CD14-positive monocyte (primary cell): Measurements from ENCODE around the gene FOCAD. TPM values are rescaled to one million over a fixed set of nuclear protein-coding genes. Genes with fewer than 3 reads are reported as not detected.

ENCODE experiments used
- DNase-seq, 3 donors: peaks; one replicate each; pipeline ENCODE4 v3.0.0-alpha.2; 2011 to 2022
- H2AFZ ChIP-seq: 2 replicates; pipeline ENCODE4 v1.6.0; 2012; ENCODE audit warnings: mild to moderate bottlenecking, low read depth, low read length, inconsistent platforms; ENCODE audit not compliant: insufficient read depth, poor library complexity, severe bottlenecking
- H3K27ac ChIP-seq, 2 donors: 1 replicate in 1 of 2; 2 replicates in 1 of 2; pipeline ENCODE4 v1.5.1; 2012 to 2013; ENCODE audit warnings: low read length in 2 of 2, control low read depth in 1 of 2, inconsistent platforms in 1 of 2, low read depth in 1 of 2, mild to moderate bottlenecking in 1 of 2
- H3K27me3 ChIP-seq, 2 donors: one replicate each; pipeline versions ENCODE4 v1.6.0 to v1.6.1; 2011 to 2013; ENCODE audit warnings: low read length in 2 of 2; ENCODE audit not compliant: control insufficient read depth in 2 of 2, insufficient read depth in 2 of 2
- H3K36me3 ChIP-seq, 2 donors: replicated peaks in 1 of 2; 1 replicate in 1 of 2; 2 replicates in 1 of 2; pipeline versions ENCODE4 v1.5.1 to v1.6.1; 2012 to 2013; ENCODE audit warnings: low read length in 2 of 2, control low read depth in 1 of 2, inconsistent platforms in 1 of 2, mild to moderate bottlenecking in 1 of 2; ENCODE audit not compliant: insufficient read depth in 2 of 2, control insufficient read depth in 1 of 2
- H3K4me1 ChIP-seq, 2 donors: 1 replicate in 1 of 2; 2 replicates in 1 of 2; pipeline versions ENCODE4 v1.5.1 to v1.6.1; 2012 to 2013; ENCODE audit warnings: low read length in 2 of 2, control low read depth in 1 of 2, inconsistent platforms in 1 of 2, mild to moderate bottlenecking in 1 of 2, moderate library complexity in 1 of 2; ENCODE audit not compliant: insufficient read depth in 2 of 2, control insufficient read depth in 1 of 2
- H3K4me2 ChIP-seq: replicated peaks from 2 replicates; pipeline ENCODE3; 2012; ENCODE audit warnings: low read length, moderate library complexity, mild to moderate bottlenecking; ENCODE audit not compliant: poor library complexity, severe bottlenecking; ENCODE audit errors: extremely low read depth
- H3K4me3 ChIP-seq, 3 experiments: fragments of 200-600 bp in 1 of 3; sonication (generic) in 1 of 3; replicated peaks in 1 of 3; 1 replicate in 2 of 3; 2 replicates in 1 of 3; pipeline ENCODE4 v1.5.1; 2011 to 2013; ENCODE audit warnings: low read length in 3 of 3, mild to moderate bottlenecking in 3 of 3, control low read depth in 2 of 3, low read depth in 2 of 3, inconsistent platforms in 1 of 3, moderate library complexity in 1 of 3
- H3K79me2 ChIP-seq: 2 replicates; pipeline ENCODE4 v1.6.0; 2012; ENCODE audit warnings: mild to moderate bottlenecking, control low read depth, inconsistent platforms, low read length, moderate library complexity; ENCODE audit not compliant: insufficient read depth
- H3K9ac ChIP-seq: 2 replicates; pipeline ENCODE4 v1.6.0; 2017; ENCODE audit warnings: low read length, mild to moderate bottlenecking; ENCODE audit not compliant: insufficient read depth, poor library complexity, severe bottlenecking
- H3K9me3 ChIP-seq, 2 donors: replicated peaks in 1 of 2; 1 replicate in 1 of 2; 2 replicates in 1 of 2; pipeline versions ENCODE4 v1.5.1 to v1.6.1; 2012 to 2013; ENCODE audit warnings: low read length in 2 of 2, control low read depth in 1 of 2; ENCODE audit not compliant: control insufficient read depth in 1 of 2, insufficient read depth in 1 of 2
- H4K20me1 ChIP-seq: 2 replicates; pipeline ENCODE4 v1.6.0; 2012; ENCODE audit warnings: mild to moderate bottlenecking, low read length, control low read depth, moderate library complexity; ENCODE audit not compliant: insufficient read depth
- H3K27ac Mint-ChIP-seq, 7 donors: one replicate each; pipeline ENCODE4 v1.8.0; 2020; ENCODE audit warnings: mild to moderate bottlenecking in 7 of 7, mixed read lengths in 7 of 7, moderate library complexity in 6 of 7, inconsistent platforms in 2 of 7
- H3K27me3 Mint-ChIP-seq, 3 donors: one replicate each; pipeline ENCODE4 v1.8.0; 2021 to 2022; ENCODE audit warnings: low read depth in 3 of 3, mild to moderate bottlenecking in 3 of 3, mixed read lengths in 3 of 3, moderate library complexity in 3 of 3, inconsistent platforms in 1 of 3
- H3K36me3 Mint-ChIP-seq, 2 donors: one replicate each; pipeline ENCODE4 v1.8.0; 2020; ENCODE audit warnings: mixed read lengths in 2 of 2, inconsistent platforms in 1 of 2, mild to moderate bottlenecking in 1 of 2
- H3K4me1 Mint-ChIP-seq: one replicate; pipeline ENCODE4 v1.8.0; 2020; ENCODE audit warnings: mild to moderate bottlenecking, mixed read lengths
- H3K4me3 Mint-ChIP-seq, 2 donors: one replicate each; pipeline ENCODE4 v1.8.0; 2020; ENCODE audit warnings: mild to moderate bottlenecking in 2 of 2, mixed read lengths in 2 of 2, moderate library complexity in 1 of 2
- H3K9me3 Mint-ChIP-seq, 7 donors: one replicate each; pipeline ENCODE4 v1.8.0; 2020 to 2022; ENCODE audit warnings: mixed read lengths in 7 of 7, mild to moderate bottlenecking in 6 of 7, moderate library complexity in 6 of 7, inconsistent platforms in 2 of 7
- WGBS: methylation state at CpG from one replicate; pipeline ENCODE4 v1.1.5; 2013; ENCODE audit warnings: missing lambda C conversion rate; ENCODE audit not compliant: insufficient coverage; 5-methylcytosine and 5-hydroxymethylcytosine counted together
- intact Hi-C, 2 donors: fragments of 100-400 bp; cut with micrococcal nuclease; formaldehyde crosslinking; loops; one replicate each; pipeline versions ENCODE4 v1.15.0 to v1.15.1; 2023
- polyA plus RNA-seq, 3 donors: library from polyadenylated mRNA; depleted of rRNA in 1 of 3; unstranded in 2 of 3; stranded (reverse) in 1 of 3; fragments of 300-500 nt in 2 of 3; fragments of >200 nt in 1 of 3; fragmentation: Illumina TruSeq in 2 of 3; gene quantifications; 1 replicate in 2 of 3; 2 replicates in 1 of 3; pipeline ENCODE4 v1.2.3, GENCODE V29; 2012 to 2021
- TF ChIP-seq, protein P1 (sequence below): fragments of 200-600 bp; IDR thresholded peaks from one replicate; pipeline ENCODE4 v1.8.0; 2022; ENCODE audit warnings: antibody characterized with exemption, mild to moderate bottlenecking

FOCAD gene
- polyA plus RNA-seq, 3 donors: 4.9 to 6.3 (median 5.1) TPM

DNA sequence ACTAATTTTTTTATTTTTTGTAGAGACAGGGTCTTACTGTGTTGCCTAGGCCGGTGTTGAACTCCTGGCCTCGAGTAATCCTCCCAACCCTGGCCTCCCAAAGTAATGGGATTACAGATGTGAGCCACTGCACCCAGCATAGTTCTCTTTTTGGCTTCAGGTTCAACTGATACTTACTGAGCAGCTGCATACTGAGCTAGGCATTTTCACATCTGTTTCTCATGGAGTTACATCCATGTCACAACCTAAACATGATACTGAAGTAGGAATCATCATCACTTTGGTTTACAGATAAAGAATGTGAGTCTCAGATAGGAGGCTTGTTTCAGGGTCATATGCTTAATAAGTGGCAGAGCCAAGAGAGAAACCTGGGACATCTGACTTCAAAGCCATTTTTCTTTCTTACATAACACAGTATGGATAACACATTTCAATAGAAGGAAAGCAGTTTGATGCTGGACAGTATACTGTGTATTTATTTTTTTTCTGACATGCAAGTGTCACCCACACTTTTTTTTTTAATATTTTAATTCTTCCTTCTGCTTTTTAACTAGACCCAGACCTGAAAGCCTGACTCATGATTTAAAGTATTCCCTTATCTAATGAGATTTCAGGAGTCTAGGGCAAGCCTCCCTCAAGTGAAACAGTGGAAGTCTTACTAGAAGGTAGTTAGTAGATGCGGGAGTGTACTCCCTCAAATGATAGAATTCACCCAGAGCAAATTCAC lies 256.6 kb downstream of the FOCAD start:
- no peaks in the 10 kb centered on the region for H3K79me2 ChIP-seq
- DNase-seq: no peak
- H3K27me3 Mint-ChIP-seq: peaks cover 0 to 3% (median 0%) of the 10 kb centered on the region in 3 donors
- TF ChIP-seq, protein P1, sequence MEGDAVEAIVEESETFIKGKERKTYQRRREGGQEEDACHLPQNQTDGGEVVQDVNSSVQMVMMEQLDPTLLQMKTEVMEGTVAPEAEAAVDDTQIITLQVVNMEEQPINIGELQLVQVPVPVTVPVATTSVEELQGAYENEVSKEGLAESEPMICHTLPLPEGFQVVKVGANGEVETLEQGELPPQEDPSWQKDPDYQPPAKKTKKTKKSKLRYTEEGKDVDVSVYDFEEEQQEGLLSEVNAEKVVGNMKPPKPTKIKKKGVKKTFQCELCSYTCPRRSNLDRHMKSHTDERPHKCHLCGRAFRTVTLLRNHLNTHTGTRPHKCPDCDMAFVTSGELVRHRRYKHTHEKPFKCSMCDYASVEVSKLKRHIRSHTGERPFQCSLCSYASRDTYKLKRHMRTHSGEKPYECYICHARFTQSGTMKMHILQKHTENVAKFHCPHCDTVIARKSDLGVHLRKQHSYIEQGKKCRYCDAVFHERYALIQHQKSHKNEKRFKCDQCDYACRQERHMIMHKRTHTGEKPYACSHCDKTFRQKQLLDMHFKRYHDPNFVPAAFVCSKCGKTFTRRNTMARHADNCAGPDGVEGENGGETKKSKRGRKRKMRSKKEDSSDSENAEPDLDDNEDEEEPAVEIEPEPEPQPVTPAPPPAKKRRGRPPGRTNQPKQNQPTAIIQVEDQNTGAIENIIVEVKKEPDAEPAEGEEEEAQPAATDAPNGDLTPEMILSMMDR: no peak
- no peak overlapping the region for H3K4me2 ChIP-seq
- whole genome bisulfite sequencing: 83% methylated on average over 2 of the region's 3 CpGs
- H3K9ac ChIP-seq: no peak overlapping the region
- no peak overlapping the region for H3K4me3 ChIP-seq
- no peaks in the 10 kb centered on the region for H3K4me1 ChIP-seq
- no peak overlapping the region for H3K4me3 Mint-ChIP-seq
- H3K9me3 ChIP-seq: no peaks in the 10 kb centered on the region
- H3K4me1 Mint-ChIP-seq: peaks cover 3% of the 10 kb centered on the region
- H3K27ac Mint-ChIP-seq: no peak overlapping the region
- H3K9me3 Mint-ChIP-seq: peaks cover 0 to 3% (median 0%) of the 10 kb centered on the region in 7 donors
- H3K36me3 Mint-ChIP-seq: peaks cover 2 to 14% of the 10 kb centered on the region in 2 donors
- H3K27me3 ChIP-seq: no peaks in the 10 kb centered on the region
- H3K36me3 ChIP-seq: peaks cover 2 to 8% of the 10 kb centered on the region in 2 donors
- no peak overlapping the region for H3K27ac ChIP-seq
- H4K20me1 ChIP-seq: no peaks in the 10 kb centered on the region
- intact Hi-C loops: loop anchor here (2.0 to 10.0 kb wide), 3 partner anchors 316 to 1014 kb away; partner anchors contain the start of gene MLLT3 (in 1 of the 2)
- H2AFZ ChIP-seq: no peak overlapping the region

DNA sequence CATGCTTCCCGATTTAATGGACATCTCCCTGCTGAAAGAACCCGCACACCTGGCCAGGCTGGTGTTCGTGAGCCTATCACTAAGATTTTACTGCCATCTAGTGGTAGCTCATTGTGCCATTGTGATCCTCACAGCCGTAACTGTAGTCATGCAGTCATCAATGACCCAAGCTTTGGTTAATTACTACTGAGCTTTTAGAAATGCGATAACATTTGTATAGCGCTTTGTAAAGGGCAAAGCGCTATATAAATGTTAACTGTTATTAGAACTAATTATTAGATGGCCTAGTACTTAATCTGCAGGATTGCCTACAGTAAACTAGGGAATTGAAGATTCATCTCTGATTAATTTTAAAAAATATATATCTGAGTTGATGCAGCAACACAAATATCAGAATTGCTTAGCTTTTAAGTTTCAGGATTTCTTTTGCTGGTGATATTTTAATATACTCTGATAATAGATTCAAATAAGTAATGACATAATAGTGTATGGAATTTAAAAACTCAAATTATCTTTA lies 257.2 kb downstream of the FOCAD start:
- peaks cover 4 to 12% of the 10 kb centered on the region in 2 donors for H3K36me3 Mint-ChIP-seq
- H3K79me2 ChIP-seq: no peaks in the 10 kb centered on the region
- no peaks in the 10 kb centered on the region for H3K9me3 ChIP-seq
- no peak overlapping the region for H3K4me2 ChIP-seq
- H3K27me3 ChIP-seq: no peaks in the 10 kb centered on the region
- H3K9me3 Mint-ChIP-seq: peaks cover 0 to 3% (median 0%) of the 10 kb centered on the region in 7 donors
- TF ChIP-seq, protein P1: peak; percentile 89
- no peak overlapping the region for H3K9ac ChIP-seq
- H3K27me3 Mint-ChIP-seq: peaks cover 0 to 3% (median 0%) of the 10 kb centered on the region in 3 donors
- H3K36me3 ChIP-seq: peaks cover 0 to 8% of the 10 kb centered on the region in 2 donors
- no peaks in the 10 kb centered on the region for H4K20me1 ChIP-seq
- peak overlapping the region in 1 of 7 donors; percentile 62 for H3K27ac Mint-ChIP-seq
- no peak overlapping the region for H3K27ac ChIP-seq
- no peak overlapping the region for H2AFZ ChIP-seq
- no peak overlapping the region for H3K4me3 ChIP-seq
- intact Hi-C loops: loop anchor here (2.0 to 10.0 kb wide), 3 partner anchors 316 to 1014 kb away; partner anchors contain the start of gene MLLT3 (in 1 of the 2)
- H3K4me1 ChIP-seq: no peaks in the 10 kb centered on the region
- 4% methylated on average over 3 of the region's 7 CpGs for WGBS
- peak; percentile 36 to 75 (median 61) for DNase-seq
- H3K4me1 Mint-ChIP-seq: peaks cover 3% of the 10 kb centered on the region
- no peak overlapping the region for H3K4me3 Mint-ChIP-seq
